ENCODE results near the gene RAB3D. TPM values are rescaled to one million over a fixed set of nuclear protein-coding genes. Genes with fewer than 3 reads are reported as not detected.
"Not testable (repeated sequence)": the region's sequence is repeated elsewhere in the genome, so short reads cannot be mapped to it uniquely, and the experiment has no call there.

The RAB3D gene
- polyA plus RNA-seq, 3 donors = 4.6 to 29.6 (median 10.3) TPM

DNA sequence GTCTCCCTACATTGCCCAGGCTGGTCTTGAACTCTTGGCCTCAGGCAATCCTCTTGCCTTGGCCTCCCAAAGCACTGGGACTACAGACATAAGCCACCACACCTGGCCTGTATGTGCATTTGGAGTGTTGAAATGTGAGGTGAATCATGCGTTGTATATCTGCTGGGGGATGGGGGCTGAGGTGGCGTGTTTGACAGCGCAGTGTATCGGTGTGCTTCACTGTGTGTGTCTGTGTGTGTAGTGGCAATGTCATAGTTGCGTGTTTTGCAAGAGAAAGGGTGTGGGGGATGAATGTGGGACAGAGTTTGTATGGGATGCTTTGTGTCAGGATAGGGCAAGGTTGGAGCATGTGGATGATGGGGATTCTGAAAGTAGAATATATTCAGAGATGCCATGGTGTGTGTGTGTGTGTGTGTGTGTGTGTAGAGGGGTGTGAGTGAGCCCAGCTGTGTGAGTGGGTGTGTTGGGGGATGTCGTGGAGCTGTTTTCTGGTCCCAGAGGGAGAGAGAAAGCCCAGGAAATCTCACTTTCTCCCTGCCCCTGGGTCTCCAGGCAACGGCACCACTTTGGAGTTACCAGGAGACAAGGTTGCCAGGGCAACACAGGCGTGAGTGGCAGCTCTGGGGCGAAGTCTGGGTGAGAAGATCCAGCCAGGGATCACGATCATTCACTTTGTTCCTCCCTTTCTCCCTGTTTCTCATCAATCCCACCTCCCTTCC, 33.9 kb upstream of the RAB3D start:
- 48 to 55% (median 55%) methylated on average over 10 of the region's 10 CpGs for WGBS, 3 donors
- no peak overlapping the region for H3K27ac ChIP-seq (ENCODE audit: low read depth, low read length)

DNA sequence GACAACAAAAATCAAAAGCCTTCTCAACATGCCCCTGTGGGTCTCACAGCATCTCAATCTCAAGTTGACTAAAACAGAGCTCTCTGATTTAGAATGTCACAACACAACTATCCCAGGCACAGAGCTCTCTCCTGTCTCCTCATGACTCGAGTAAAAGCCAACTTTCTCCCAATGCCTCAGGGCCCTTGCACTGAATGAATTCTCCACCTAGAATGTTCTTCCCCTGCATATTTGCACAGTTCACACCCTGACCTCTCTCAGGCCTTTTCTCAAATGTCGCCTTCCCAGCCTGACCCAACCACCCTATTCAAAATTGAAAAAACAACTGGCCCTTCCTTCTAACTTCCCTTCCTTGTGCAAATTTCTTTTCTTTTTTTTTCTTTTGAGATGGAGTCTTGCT, 31.3 kb upstream of the RAB3D start:
- 88 to 100% (median 94%) methylated on average over 2 of the region's 2 CpGs for WGBS, 3 donors
- H3K27ac ChIP-seq (ENCODE audit: low read depth, low read length) = no peak overlapping the region

DNA sequence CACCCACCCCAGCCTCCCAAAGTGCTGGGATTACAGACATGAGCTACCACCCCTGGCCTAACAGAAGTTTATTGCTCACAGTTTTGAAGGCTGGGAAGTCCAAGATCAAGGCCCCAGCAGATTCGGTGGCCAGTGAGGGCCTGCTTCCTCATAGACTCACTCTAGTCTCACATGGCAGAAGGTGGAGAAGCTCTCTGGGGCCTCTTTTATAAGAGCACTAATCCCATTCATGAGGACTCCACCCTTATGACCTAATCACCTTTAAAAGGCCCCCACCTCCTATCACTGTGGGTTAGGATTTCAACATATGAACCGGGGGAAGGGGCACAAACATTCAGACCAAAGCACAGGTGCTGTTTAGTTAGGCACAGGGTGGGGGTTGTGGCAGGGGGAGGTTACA, 28.1 kb upstream of the RAB3D start:
- H3K27ac ChIP-seq (ENCODE audit: low read depth, low read length) = no peak overlapping the region
- 67 to 83% (median 81%) methylated on average over 2 of the region's 2 CpGs for WGBS, 3 donors

DNA sequence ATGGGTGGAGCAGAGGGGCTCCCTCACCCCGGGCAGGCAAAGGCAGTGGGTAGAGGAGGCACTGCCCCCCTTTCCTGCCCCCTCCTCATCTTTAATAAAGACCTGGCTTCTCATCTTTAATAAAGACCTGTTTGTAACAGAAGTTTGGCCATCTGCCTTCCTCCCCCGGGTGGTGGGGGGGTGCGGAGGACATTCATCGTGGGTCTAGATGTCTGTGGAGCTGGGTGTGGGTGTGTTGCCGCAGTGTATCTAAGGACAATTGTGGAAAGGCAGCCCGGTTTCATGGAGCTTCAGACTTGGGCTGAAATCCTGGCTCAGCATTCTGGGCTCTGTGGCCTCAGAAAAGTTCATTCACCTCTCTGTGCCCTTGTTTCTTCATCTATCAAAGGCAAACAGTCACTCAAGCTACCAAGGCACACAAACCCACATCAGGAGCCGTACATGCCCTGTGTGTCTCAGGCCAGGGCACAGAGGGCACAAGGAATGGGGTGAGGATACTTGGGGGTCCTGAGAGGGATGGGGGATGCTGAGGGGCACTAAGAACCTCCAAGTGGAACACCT, 26.2 kb upstream of the RAB3D start:
- H3K27ac ChIP-seq (ENCODE audit: low read depth, low read length) = no peak overlapping the region
- WGBS, 3 donors = 63 to 76% (median 75%) methylated on average over 7 of the region's 7 CpGs

DNA sequence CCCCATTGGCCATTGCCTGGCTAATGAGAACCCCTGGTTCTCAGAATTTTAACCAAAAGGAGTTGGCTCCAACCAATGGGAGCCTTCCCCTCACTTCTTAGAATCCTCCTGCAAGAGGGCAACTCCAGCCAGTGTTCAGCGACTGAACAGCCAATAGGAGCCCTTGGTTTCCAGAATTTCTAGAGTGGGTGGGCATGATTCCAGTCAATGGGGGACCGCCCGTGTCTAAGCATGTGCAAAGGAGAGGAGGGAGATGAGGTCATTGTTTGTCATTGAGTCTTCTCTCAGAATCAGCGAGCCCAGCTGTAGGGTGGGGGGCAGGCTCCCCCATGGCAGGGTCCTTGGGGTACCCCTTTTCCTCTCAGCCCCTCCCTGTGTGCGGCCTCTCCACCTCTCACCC, 25.5 kb upstream of the RAB3D start:
- WGBS, 3 donors = 70 to 83% (median 77%) methylated on average over 3 to 5 of the region's 5 CpGs

DNA sequence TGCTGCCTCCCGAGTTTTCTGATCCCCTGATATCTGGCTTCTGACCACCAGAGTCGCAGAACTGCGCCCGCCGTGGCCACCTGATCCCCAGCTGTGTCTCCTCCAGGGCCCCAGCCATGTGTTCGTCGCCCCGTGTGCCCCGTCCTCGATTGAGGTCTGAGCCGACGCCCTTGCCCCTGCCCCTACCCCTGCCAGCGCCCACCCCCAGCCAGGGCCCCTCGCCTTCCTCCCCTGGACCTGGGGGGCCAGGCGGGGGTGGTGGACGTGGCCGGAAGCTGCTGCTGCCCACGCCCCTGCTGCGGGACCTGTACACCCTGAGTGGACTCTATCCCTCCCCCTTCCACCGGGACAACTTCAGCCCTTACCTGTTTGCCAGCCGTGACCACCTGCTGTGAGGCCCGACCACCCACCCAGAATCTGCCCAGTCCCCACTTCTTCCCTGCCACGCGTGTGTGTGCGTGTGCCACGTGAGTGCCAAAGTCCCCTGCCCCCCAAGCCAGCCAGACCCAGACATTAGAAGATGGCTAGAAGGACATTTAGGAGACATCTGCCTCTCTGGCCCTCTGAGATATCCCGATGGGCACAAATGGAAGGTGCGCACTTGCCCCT, 24.9 kb upstream of the RAB3D start:
- 92 to 94% (median 93%) methylated on average over 24 to 28 of the region's 28 CpGs for WGBS, 3 donors
- H3K27ac ChIP-seq (ENCODE audit: low read depth, low read length) = no peak overlapping the region

More for the DNA sequence above, 25.5 kb upstream of the RAB3D start:
- no peak overlapping the region for H3K27ac ChIP-seq (ENCODE audit: low read depth, low read length)

DNA sequence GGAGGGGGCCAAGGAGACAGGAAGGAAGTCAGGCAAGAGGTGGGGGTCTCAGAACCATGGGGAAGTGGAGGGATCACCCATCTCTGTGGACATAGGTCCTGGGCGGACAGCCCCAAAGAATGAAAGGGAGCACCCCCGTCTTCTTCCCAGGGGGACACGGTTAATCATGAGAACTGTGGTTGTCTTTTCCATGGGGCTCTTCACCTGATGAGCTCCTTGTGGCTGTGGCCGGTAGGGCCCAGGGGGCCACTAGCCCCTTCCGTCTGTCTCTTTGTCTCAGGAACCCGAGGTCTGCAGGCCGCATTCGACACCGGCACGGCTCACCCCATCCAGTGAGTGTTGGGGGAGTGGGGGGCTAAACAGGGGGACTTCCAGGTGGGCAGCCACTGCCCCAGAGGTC, 24.4 kb upstream of the RAB3D start:
- no peak overlapping the region for H3K27ac ChIP-seq (ENCODE audit: low read depth, low read length)
- WGBS, 3 donors = 89 to 92% (median 90%) methylated on average over 10 of the region's 10 CpGs

DNA sequence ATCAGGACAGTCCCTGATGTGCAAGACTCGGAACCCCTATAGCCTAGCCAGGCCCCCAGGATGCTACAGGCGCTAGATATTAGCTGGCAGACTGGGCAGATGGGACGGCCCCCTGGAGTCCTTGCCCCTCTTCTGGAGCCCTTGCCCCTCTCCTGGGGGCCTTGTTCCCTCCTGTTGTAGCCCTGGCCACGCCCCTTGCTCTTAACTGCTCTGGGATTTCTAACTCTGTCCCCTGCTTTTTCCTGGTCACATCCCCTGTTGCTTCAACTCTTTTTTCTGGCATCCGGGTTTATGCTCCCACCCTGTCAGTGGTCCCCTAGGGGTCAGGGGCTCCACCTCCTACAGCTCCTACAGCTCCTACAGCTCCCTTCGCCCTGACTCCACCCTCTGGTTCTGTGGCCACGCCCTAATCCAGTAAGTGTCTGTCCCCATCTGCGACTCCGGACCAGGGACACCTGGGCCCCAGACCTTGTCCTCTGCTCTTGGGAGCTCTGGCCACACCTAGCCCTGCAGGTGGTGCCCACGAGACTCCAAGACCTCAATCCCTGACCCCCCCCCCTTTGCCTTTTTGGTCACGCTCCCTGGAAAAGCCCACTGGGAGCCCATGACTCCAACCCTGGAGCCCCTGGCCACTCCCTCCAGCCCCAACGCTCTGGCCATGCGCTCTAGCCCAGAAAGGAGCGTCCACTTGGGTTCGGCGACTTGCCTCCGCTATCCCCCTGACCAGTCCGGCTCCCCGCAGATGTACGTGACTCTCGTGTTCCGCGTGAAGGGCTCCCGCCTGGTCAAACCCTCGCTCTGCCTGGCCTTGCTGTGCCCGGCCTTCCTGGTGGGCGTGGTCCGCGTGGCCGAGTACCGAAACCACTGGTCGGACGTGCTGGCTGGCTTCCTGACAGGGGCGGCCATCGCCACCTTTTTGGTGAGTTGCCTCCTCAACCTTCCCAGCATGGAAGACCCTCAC, 22.6 kb upstream of the RAB3D start:
- no peak overlapping the region for H3K27ac ChIP-seq (ENCODE audit: low read depth, low read length)
- WGBS, 3 donors = 83 to 93% (median 85%) methylated on average over 35 of the region's 35 CpGs

DNA sequence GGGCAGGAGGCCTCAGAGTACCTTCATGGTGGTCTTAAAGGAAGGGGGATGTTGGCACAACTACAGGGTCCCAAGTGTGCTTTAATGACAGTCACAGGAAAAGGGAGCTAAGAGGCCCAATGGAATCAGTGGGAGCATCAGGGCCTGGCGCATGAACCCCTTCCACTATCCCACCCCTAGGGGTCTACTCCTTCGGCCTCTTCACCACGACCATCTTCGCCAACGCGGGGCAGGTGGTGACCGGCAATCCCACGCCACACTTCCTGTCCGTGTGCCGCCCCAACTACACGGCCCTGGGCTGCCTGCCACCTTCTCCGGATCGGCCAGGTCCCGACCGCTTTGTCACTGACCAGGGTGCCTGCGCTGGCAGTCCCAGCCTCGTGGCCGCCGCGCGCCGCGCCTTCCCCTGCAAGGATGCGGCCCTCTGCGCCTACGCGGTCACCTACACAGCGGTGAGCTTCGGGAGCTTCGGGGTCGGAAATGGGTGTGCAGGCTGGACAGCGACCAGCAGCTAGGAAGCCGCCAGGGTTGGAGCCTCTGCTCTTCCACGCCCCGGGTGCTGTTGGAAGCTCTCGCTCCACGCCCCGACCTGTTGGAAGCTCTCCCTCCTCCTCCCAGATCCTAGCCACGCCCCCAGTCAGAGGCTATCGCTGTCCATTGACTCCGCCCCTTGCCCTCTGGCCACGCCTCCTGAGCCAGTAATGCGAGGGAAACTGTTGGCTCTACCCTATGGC, 21.7 kb upstream of the RAB3D start:
- whole genome bisulfite sequencing, 3 donors = 47 to 82% (median 72%) methylated on average over 37 to 43 of the region's 43 CpGs
- no peak overlapping the region for H3K27ac ChIP-seq (ENCODE audit: low read depth, low read length)

DNA sequence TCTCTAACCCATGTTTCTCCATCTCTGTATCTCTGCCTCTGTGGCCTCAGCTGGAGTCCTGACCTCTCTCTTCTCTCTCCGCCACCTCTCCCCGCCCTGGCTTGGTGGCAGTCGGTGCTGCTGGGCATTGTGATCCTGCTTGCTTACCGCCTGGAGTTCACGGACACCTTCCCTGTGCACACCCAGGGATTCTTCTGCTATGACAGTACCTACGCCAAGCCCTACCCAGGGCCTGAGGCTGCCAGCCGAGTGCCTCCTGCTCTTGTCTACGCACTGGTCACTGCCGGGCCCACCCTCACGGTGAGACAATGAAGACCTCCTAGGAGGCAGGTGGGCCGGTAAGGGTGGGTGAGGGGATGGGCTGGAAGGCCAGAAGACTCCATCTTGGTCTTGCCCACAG, 20.0 kb upstream of the RAB3D start:
- WGBS, 3 donors = 90 to 93% (median 91%) methylated on average over 11 of the region's 11 CpGs
- H3K27ac ChIP-seq (ENCODE audit: low read depth, low read length) = no peak overlapping the region

DNA sequence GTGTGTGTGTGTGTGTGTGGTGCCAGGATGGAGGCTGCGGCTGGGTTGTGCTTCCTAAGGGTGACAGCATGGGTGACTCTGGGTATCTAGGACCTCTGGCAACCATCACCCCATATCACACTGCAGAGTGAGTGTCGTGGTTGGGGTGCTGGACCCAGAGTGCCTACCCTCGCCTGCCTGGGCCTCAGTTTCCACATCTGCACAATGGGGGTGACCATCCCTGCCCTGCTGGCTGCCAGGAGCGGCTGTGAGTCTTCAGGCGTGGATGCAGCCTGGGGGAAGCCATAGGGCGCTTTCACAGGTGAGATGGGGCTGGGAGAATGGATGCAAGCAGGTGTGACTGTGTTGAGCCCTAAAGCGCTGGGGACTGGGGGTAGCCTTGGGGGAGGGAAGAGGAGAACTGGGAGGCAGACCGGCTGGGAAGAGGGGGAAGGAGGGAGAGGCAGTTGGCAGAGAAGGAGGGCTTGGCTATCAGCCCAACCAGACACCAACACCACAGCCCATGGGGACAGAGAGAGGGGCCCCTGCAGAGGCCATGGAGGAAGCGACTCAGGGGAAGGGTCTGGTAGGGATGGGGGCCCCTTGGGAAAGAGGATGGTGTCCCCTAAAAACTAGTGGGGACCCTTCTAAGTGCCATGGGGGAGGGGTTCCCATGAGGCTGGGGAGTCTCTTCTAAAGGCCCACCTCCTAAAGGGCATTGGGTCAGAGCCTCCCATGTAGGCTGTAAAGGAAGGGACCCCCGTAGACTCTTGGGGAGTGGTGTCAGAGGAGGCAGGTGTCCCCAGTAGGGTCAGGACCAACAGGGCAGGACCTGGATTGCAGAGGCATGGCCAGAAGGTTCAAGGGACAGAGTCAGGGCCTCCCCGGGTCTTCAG, 17.5 kb upstream of the RAB3D start:
- WGBS, 3 donors = 78 to 83% (median 81%) methylated on average over 10 to 11 of the region's 11 CpGs

DNA sequence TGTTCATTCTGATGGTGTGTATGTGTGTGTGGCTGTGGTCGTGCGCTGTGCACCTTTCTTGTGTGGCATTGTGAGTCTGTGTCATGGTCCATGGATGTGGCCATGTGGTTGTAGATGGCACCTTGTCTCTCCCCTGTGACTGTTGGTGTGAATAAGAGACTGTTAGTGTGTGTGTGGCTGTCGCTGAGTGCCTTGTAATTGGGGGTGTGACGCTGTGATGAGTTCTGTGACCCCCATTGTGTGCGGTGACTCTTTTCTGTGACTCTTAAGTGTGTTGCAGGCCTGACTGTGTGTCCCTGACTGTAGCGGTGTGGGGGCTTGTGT, 16.6 kb upstream of the RAB3D start:
- WGBS, 3 donors = 85 to 86% (median 85%) methylated on average over 6 of the region's 6 CpGs
- H3K27ac ChIP-seq (ENCODE audit: low read depth, low read length) = no peak overlapping the region

More for the DNA sequence above, 17.5 kb upstream of the RAB3D start:
- H3K27ac ChIP-seq (ENCODE audit: low read depth, low read length) = no peak overlapping the region

DNA sequence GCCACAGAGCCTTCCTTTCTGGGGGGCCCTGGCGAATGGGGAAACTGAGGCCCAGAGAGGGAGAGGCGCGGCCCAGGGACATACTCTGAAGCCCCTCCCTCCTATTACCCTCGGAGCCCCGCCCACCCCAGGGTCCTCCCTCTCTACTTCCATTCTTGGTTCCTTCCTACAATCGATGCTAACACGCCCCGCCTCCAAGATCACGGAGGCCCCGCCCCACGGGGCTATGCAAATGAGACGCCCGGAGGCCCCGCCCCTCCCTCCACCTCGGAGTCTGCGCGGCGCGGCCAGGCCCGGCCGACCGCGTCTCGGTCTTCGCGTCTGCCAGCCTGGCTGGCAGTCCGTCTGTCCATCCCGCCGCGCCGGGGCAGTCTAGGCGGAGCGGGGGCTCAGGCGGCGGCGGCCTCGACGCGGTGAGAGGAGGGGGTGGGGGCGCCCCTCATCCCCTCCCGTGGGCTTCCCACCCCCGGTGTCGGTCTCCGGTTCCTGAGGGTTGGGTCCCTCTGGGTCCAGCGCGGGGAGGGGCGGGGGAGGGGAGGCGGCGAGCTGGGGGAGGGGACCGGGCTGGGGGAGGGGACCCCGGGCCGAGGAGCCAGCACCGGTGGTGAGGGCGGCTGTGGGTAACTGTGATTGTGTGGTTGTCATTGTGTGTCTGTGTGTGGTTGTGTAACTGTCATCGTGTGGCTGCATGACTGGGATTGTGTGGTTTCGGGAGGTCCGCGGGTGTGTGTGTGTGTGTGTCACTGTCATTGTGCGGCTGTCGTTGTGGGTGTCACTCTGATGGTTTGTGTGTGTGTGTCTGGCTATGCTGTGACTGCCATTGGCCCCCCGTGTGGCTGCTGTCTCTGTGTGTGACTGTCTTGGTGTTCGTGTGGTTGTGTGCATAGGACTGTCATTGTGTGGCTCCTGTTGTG, 16.0 kb upstream of the RAB3D start, which contains the start of gene PLPPR2:
PLPPR2 (plus strand) TSS at position 273 of the 914 bp plus-strand sequence. CDS start 2,242 bp downstream, outside the sequence.
- H3K27ac ChIP-seq (ENCODE audit: low read depth, low read length) = no peak within 1 kb of the TSS
- WGBS, 3 donors = 3 to 6% (median 4%) methylated on average over 47 to 62 of the region's 62 CpGs

DNA sequence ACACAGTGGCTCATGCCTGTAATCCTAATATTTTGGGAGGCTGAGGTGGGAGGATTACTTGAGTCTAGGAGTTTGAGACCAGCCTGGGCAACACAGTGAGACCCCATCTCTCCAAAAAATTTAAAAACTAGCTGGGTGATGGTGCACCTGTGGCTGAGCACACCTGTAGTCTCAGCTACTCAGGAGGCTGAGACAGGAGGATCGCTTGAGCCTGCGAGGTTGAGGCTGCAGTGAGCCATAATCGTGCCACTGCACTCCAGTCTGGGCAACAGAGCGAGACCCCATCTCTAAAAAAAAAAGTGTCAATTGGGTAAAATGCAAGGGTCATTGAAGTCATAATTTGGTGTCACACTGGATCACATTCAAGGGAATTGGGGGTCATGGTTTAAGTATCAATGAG, 14.6 kb upstream of the RAB3D start:
- not testable (repeated sequence) for H3K27ac ChIP-seq (ENCODE audit: low read depth, low read length)
- 94 to 96% (median 96%) methylated on average over 4 of the region's 4 CpGs for WGBS, 3 donors

DNA sequence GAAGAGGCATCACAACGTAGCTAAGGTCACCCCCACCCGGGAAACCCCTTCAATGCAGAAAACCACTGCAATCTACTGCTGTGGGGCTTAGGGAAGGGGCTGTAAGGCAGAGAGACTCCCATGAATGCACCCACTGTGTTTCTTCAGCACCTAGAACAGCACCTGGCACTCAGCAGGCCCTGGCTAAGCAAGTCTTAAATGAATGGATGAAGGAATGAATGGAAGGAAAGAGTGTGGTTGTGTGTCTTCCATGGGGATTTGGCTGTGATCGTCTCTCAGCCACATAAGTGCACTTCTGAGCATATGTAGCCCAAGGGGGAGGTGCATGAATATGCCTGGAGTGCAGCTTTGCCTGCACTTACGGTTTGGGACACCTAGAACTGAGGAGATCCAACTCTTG, 9.7 kb upstream of the RAB3D start:
- no peak overlapping the region for H3K27ac ChIP-seq (ENCODE audit: low read depth, low read length)
- WGBS, 3 donors = 92 to 97% (median 94%) methylated on average over 4 of the region's 4 CpGs

DNA sequence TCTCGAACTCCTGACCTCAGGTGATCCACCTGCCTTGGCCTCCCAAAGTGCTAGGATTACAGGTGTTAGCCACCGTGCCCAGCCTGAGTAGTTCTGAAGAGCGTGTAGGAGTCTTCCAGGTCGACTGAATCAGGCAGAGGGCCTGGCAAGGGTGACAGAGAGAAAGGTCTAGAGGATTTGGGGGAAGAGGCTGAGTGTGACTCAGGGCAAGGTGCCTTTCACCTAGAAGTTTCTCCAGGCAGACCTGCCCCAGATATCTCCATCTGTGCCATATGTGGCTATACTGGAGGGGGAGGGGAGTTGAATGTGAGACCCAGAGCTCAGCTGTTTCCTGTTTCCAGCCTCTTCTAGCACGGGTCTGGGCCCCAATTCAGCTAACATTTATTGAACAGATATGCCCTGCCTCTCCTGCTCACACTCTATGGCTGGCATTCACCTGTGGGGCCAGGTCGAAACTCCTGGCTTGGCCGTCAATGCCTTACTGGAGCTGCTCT, 8.1 kb upstream of the RAB3D start:
- 76 to 81% (median 78%) methylated on average over 7 of the region's 7 CpGs for WGBS, 3 donors
- H3K27ac ChIP-seq (ENCODE audit: low read depth, low read length) = no peak overlapping the region

Measured in adipose tissue (tissue), 3 donors.